GM12878 (cell line): ENCODE data around the gene TYSND1. TPM values are rescaled to one million over a fixed set of nuclear protein-coding genes. Genes with fewer than 3 reads are reported as not detected.

ENCODE experiments used
- ATAC-seq: fragments of 200-7000 bp; cut with Tn5 transposase; 3 replicates; pipeline ENCODE4 v1.9.1; 2020; ENCODE audit warnings: mild to moderate bottlenecking, moderate library complexity
- BruUV-seq: library from RNA; stranded (reverse); fragments of 400-500 nt; replicated peaks from 2 replicates; lab custom pipeline; 2021; lab: Mats Ljungman, UMichigan
- CTCF ChIA-PET: fragments of 300-600 bp; sonication (Branson Sonifier 250); formaldehyde crosslinking; extraction: SDS; loops from one replicate; lab custom pipeline; 2021; ENCODE audit warnings: inconsistent platforms; lab: Yijun Ruan, JAX
- POLR2A ChIA-PET: fragments of 350-600 bp; formaldehyde crosslinking; extraction: SDS; loops from one replicate; lab custom pipeline; 2021; ENCODE audit warnings: inconsistent platforms; lab: Charles Lee
- RAD21 ChIA-PET: fragments of 300-600 bp; sonication (Branson Sonifier 250); formaldehyde crosslinking; loops from one replicate; lab custom pipeline; 2023; ENCODE audit warnings: antibody characterized with exemption; ENCODE audit not compliant: unreplicated experiment; lab: Charles Lee
- SMC1A ChIA-PET: fragments of 300-600 bp; sonication (Branson Sonifier 250); formaldehyde crosslinking; loops from one replicate; lab custom pipeline; 2023; ENCODE audit not compliant: unreplicated experiment, uncharacterized antibody; lab: Charles Lee
- DNase-seq: peaks from one replicate; pipeline ENCODE4 v3.0.0-alpha.2; 2011; ENCODE audit warnings: low read depth, low spot score
- FAIRE-seq: peaks from 3 replicates; lab custom pipeline; 2011; peaks lifted over from hg19 to GRCh38; lab: Jason Lieb, UNC
- H2AFZ ChIP-seq: 2 replicates; pipeline ENCODE4 v1.6.0; 2011; ENCODE audit warnings: low read depth, low read length, control low read depth; ENCODE audit not compliant: control insufficient read depth
- H3K27ac ChIP-seq: 2 replicates; pipeline ENCODE4 v1.5.1; 2011; ENCODE audit warnings: control low read depth; ENCODE audit not compliant: control insufficient read depth, insufficient read depth
- H3K27me3 ChIP-seq, 2 experiments: replicated peaks in 1 of 2; 2 replicates each; pipeline versions ENCODE4 v1.6.0 to v1.6.1; 2011; ENCODE audit warnings: low read length in 1 of 2; ENCODE audit not compliant: control insufficient read depth in 2 of 2, insufficient read depth in 2 of 2
- H3K36me3 ChIP-seq, 2 experiments: 2 replicates each; pipeline ENCODE4 v1.5.1; 2011; ENCODE audit warnings: low read length in 1 of 2; ENCODE audit not compliant: control insufficient read depth in 2 of 2, insufficient read depth in 2 of 2
- H3K4me1 ChIP-seq: 2 replicates; pipeline ENCODE4 v1.6.1; 2011; ENCODE audit warnings: mild to moderate bottlenecking, low read length, moderate library complexity, mixed read lengths; ENCODE audit not compliant: control insufficient read depth, insufficient read depth
- H3K4me2 ChIP-seq: 2 replicates; pipeline ENCODE4 v1.6.0; 2011; ENCODE audit warnings: control low read depth; ENCODE audit not compliant: control insufficient read depth, insufficient read depth
- H3K4me3 ChIP-seq: fragments of 200-600 bp; sonication (generic); 2 replicates; pipeline ENCODE4 v1.5.1; 2016
- H3K79me2 ChIP-seq: 2 replicates; pipeline ENCODE4 v1.6.0; 2011; ENCODE audit warnings: low read length; ENCODE audit not compliant: control insufficient read depth, insufficient read depth
- H3K9ac ChIP-seq: 2 replicates; pipeline ENCODE4 v1.8.0; 2011; ENCODE audit warnings: low read length, control low read depth, mixed read lengths; ENCODE audit not compliant: control insufficient read depth, insufficient read depth
- H3K9me3 ChIP-seq: replicated peaks from 3 replicates; pipeline ENCODE4 v1.5.1; 2011; ENCODE audit warnings: mild to moderate bottlenecking, low read length; ENCODE audit not compliant: control insufficient read depth, insufficient read depth
- H4K20me1 ChIP-seq: 2 replicates; pipeline ENCODE4 v1.6.0; 2011; ENCODE audit not compliant: control insufficient read depth, insufficient read depth
- CHD1 ChIP-seq: IDR thresholded peaks from 2 replicates; pipeline ENCODE4 v1.6.1; 2012; ENCODE audit warnings: low read depth, low read length, improper control_type of control experiment
- IKZF1 ChIP-seq: fragments of 450-650 bp; conservative IDR thresholded peaks from 2 replicates; pipeline ENCODE4 v1.6.1; 2017; ENCODE audit warnings: antibody characterized with exemption, mild to moderate bottlenecking
- IRF4 ChIP-seq: IDR thresholded peaks from 2 replicates; pipeline ENCODE4 v1.6.1; 2011; ENCODE audit warnings: low read depth, low read length
- POU2F2 ChIP-seq: IDR thresholded peaks from 3 replicates; pipeline ENCODE4 v1.6.1; 2011; ENCODE audit warnings: low read depth, mild to moderate bottlenecking, low read length, borderline replicate concordance
- PRDM15 ChIP-seq: fragments of 450-650 bp; formaldehyde crosslinking; IDR thresholded peaks from 2 replicates; pipeline ENCODE4 v1.4.0; 2020; ENCODE audit warnings: mild to moderate bottlenecking, moderate library complexity
- ZNF24 ChIP-seq: fragments of 450-650 bp; IDR thresholded peaks from 2 replicates; pipeline ENCODE4 v1.6.1; 2017; ENCODE audit warnings: antibody characterized with exemption, mild to moderate bottlenecking
- ZNF384 ChIP-seq: IDR thresholded peaks from 2 replicates; pipeline ENCODE4 v1.6.1; 2012; ENCODE audit warnings: low read depth, mild to moderate bottlenecking, low read length, improper control_type of control experiment, borderline replicate concordance
- WGBS: methylation state at CpG from one replicate; pipeline ENCODE4 v1.1.6; 2016; ENCODE audit warnings: low lambda C conversion rate; ENCODE audit not compliant: insufficient replicate concordance, insufficient coverage; ENCODE audit errors: missing lambda C conversion rate; 5-methylcytosine and 5-hydroxymethylcytosine counted together
- in situ Hi-C: fragments of 300-500 bp; cut with MboI; formaldehyde crosslinking; loops from 9 replicates; pipeline ENCODE4 v1.14.3; 2018; ENCODE audit warnings: mixed read lengths
- intact Hi-C: fragments of 100-400 bp; cut with micrococcal nuclease; formaldehyde crosslinking; loops from one replicate; pipeline ENCODE4 v1.14.2; 2022; ENCODE audit not compliant: unreplicated experiment
- polyA plus RNA-seq, 11 experiments: library from polyadenylated mRNA; depleted of rRNA in 4 of 11; unstranded in 6 of 11; stranded (reverse) in 5 of 11; fragments of >200 nt; fragmentation: Nextera tagmentation in 4 of 11; fragmentation: Illumina TruSeq in 1 of 11; extraction: Ambion mirVana in 4 of 11; extraction: Trizol in 1 of 11; gene quantifications; 1 replicate in 1 of 11; 2 replicates in 10 of 11; pipeline versions ENCODE4 v1.2.1 to v1.2.3, GENCODE V29; 2011 to 2016; ENCODE audit warnings: inconsistent platforms in 2 of 11, missing spikeins in 2 of 11, low read depth in 1 of 11
- total RNA-seq, 4 experiments: library from RNA; depleted of rRNA in 3 of 4; stranded (reverse); fragments of >200 nt in 3 of 4; fragmentation: Illumina TruSeq in 1 of 4; extraction: Trizol in 1 of 4; gene quantifications; 2 replicates each; pipeline versions ENCODE4 v1.2.1 to v1.2.3, GENCODE V29; 2013 to 2021
- TF ChIP-seq, protein P1 (sequence below): fragments of 150-350 bp; IDR thresholded peaks from 2 replicates; pipeline ENCODE4 v1.6.1; 2014; ENCODE audit warnings: mild to moderate bottlenecking, low read depth, low read length

The TYSND1 gene
- total and polyA plus RNA-seq, 10 of the 15 experiments (the other 5 are each of a cell fraction or from before 2014, with no cell fraction given) = 1.9 to 21.4 (median 12.0) TPM

GRCh38 chr10:70124918-70125317 is 21.6 kb downstream of the TYSND1 start:
- ATAC-seq (no peak), FAIRE-seq (no peak), DNase-seq (no peak)
- ChIA-PET CTCF (interaction anchor here (0.6 to 2.9 kb wide), 4 partner anchors 9 to 32 kb away, joined by 3 to 23 read pairs (median 5); partner anchors contain the start of gene TYSND1), SMC1A (interaction anchor here (1.6 kb wide), 1 partner anchor 21 kb away, joined by 4 read pairs; the partner anchor contains the start of gene TYSND1), RAD21 (no interaction called here), POLR2A (interaction anchor here (0.6 to 1.9 kb wide), 3 partner anchors 22 to 243 kb away, joined by 5 to 8 read pairs (median 8); partner anchors contain the start of gene TYSND1)
- Histone ChIP-seq H3K27ac (no peak overlapping the region), H3K27me3 (no peaks in the 10 kb centered on the region), H3K79me2 (peaks cover 2% of the 10 kb centered on the region; the same call in 1 of the 2 replicates), H3K9me3 (no peaks in the 10 kb centered on the region), H3K4me1 (peaks cover 9% of the 10 kb centered on the region), H3K9ac (no peak overlapping the region), H3K4me3 (no peak overlapping the region), H3K36me3 (peaks cover 3 to 4% of the 10 kb centered on the region in 2 experiments; a peak in 3 of 4 replicates), H4K20me1 (no peaks in the 10 kb centered on the region), H2AFZ (no peak overlapping the region), H3K4me2 (no peak overlapping the region)
- intact Hi-C loops = no loop called here
- WGBS = 88% methylated on average over 3 of the region's 3 CpGs
- in situ Hi-C loops = no loop called here
- no TSS peak for BruUV-seq
- TF ChIP-seq ZNF24 (no peak), IRF4 (no peak), ZNF384 (no peak), PRDM15 (CRISPR knock-in tag) (no peak), POU2F2 (no peak), IKZF1 (no peak), CHD1 (no peak)
- TF ChIP-seq, protein P1, sequence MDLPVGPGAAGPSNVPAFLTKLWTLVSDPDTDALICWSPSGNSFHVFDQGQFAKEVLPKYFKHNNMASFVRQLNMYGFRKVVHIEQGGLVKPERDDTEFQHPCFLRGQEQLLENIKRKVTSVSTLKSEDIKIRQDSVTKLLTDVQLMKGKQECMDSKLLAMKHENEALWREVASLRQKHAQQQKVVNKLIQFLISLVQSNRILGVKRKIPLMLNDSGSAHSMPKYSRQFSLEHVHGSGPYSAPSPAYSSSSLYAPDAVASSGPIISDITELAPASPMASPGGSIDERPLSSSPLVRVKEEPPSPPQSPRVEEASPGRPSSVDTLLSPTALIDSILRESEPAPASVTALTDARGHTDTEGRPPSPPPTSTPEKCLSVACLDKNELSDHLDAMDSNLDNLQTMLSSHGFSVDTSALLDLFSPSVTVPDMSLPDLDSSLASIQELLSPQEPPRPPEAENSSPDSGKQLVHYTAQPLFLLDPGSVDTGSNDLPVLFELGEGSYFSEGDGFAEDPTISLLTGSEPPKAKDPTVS = no peak
